GM19467 (cell line): ENCODE measurements around the gene MRM2.
A peak's percentile ranks its signal among the peaks of the same experiment; 100 is the strongest.
"Not testable (repeated sequence)": the region's sequence is repeated elsewhere in the genome, so short reads cannot be mapped to it uniquely, and the experiment has no call there.

Experiments
- ATAC-seq: cut with Tn5 transposase; IDR thresholded peaks from one replicate; pipeline ENCODE4 v1.9.1; 2021; ENCODE audit warnings: mild to moderate bottlenecking, moderate library complexity; ENCODE audit not compliant: unreplicated experiment

MRM2 gene

GRCh38 chr7:2269089-2269990 lies 27.3 kb upstream of the MRM2 start:
- not testable (repeated sequence) for ATAC-seq

DNA sequence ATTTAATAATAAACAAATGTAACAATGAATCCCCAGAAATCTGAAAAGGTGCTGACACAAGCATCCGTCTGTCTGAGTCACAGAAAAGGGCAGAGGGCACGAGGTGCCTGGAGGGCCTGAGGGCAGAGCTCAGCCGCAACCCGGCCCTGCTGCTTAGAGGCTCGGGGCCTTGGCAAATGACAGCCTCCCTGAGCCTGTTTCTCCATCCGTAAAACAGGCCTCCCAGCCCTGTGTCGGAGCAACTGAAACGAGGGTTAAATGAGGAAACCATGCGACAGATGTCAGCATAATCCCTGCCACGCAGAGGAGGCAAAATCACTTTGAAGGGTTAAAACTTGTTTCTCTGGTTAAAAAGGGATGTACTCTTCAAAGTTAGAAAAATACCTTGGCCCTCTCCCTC lies 24.9 kb upstream of the MRM2 start:
- ATAC-seq = no peak

DNA sequence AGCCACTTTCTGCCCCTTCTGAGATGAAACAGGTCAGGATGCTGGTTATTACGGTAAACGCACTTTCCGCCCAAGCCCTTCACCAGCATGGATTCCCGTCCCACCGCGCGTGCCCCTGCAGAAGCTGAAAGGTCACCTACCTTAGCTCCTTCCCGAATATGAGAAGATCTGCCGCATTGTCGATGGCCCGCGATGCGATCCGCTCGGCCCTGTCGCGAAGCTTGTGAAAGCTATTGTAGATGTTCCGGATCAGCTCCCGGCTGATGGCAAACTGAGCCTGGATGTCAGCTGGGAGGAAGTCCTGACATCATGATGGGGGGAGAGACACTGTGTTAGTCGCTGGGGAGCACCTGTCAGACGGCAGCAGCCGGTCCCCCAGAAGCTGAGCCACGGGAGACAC lies 22.2 kb upstream of the MRM2 start:
- ATAC-seq = no peak

DNA sequence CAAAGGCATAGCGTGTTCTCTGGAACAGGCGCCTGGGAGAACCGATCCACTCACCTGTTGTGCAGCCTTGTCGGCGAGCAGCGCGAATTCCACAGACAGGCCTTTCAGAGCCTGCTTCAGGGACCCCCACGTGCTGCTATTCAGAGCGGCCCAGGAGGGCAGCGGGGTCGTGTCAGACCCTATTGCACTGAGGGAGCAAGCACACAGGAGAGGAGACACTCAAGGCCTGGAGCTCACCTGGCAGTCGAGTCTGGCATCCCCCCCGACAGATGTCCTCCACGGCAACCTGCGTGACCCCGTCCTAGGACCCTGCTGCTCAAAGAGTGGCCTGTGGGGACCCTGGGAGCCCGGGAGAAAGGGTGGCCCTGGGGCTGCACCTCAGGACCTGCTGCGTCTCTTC lies 21.2 kb upstream of the MRM2 start:
- no peak for ATAC-seq

DNA sequence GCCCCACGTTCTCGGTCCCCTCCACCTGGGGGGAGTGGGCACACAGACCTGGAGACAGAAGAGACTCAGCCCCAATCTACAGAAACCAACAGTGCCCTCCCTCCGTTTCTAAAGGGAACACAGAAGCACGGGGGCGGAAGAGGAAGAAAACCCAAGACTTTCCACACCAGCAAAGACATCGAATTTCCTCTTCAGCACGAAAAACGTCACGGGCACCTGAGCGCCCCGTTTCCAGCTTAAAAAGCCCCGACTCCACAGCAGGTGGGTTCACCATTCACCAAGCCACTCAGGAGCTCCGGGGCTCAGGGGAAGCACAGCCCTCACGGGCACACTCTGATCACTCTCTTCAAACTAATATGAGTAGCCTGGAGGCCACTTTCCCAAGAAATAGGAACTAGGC lies 19.6 kb upstream of the MRM2 start:
- no peak for ATAC-seq

GRCh38 chr7:2260820-2261219 lies 18.8 kb upstream of the MRM2 start:
- no peak for ATAC-seq

GRCh38 chr7:2259480-2259879 lies 17.5 kb upstream of the MRM2 start:
- peak; percentile 15 for ATAC-seq

DNA sequence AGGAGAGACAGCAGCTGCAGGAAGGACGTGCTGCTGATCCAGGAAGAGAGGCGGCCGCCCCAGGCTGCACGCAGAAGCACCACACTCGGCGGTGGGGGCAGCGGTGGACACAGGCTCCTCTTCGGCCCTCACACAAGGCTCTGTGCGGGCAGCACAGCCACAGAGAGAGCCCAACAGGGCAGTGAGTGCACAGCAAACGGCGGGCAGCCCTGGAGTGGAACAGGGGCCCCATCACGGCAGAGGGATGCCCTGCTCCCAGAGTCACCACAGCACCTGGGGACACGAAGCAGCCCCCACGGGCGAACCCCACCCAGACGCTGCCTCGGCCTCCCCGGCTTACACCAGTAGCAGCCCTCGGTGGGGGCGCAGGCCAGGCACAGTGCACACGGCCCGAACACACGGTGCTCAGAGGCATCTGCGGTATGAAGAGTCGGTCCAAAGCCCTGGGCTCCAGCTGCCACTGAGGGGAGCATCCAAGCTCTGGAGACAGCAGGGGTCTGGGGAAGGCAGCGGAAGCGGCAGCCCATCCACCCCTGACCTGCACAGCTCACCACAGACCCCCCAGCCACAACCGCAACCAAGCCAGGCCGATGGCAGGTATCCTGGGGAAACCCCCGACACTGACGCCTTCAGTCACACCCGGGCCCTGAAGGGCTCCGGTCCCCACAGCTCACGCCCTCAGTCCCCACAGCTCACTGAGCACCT lies 16.8 kb upstream of the MRM2 start:
- peak; percentile 50 for ATAC-seq

- no peak for ATAC-seq
These were observed 15.6 kb upstream of the MRM2 start for GRCh38 chr7:2257651-2258050.

GRCh38 chr7:2257046-2257551 lies 15.1 kb upstream of the MRM2 start:
- ATAC-seq = no peak

GRCh38 chr7:2256306-2257045 lies 14.5 kb upstream of the MRM2 start:
- ATAC-seq = no peak

- no peak for ATAC-seq
These were observed 13.4 kb upstream of the MRM2 start for GRCh38 chr7:2255145-2256139.

DNA sequence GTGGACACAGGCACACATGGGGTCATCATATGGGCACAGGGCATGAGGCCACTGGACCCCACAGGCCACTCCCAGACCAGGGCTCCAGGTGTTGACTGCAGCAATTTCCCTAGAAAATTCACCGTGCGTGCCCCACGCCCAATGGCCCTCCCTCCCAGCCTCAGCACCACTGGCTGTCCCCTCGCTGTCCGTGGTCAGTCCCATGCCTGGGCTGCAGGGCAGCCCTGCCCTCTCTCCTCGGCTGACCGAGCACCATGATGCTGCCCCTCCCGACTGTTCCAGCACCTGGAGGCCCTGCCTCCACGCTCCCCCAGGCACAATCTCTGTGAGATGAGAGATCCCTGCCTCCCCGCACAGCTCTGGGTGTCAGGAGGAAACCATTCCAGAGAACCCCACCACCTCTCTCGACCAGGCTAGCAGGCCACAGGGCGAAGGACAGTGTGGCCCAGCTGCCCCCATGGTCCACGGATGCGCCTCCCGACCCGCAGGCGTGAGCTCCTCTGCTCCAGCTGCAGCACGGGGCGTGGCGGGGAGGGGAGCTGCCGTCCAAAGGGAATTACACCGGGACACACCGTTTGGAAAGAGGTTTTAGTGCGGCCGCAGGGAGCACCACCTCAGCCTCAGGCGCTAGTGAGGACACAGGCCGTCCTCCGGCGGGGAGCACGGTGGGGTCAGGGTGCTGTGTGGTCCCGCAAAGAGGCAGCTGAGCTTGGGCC lies 12.6 kb upstream of the MRM2 start:
- no peak for ATAC-seq

GRCh38 chr7:2253525-2254244 lies 11.7 kb upstream of the MRM2 start:
- ATAC-seq = no peak

GRCh38 chr7:2253021-2253420 lies 11.0 kb upstream of the MRM2 start:
- ATAC-seq = no peak

DNA sequence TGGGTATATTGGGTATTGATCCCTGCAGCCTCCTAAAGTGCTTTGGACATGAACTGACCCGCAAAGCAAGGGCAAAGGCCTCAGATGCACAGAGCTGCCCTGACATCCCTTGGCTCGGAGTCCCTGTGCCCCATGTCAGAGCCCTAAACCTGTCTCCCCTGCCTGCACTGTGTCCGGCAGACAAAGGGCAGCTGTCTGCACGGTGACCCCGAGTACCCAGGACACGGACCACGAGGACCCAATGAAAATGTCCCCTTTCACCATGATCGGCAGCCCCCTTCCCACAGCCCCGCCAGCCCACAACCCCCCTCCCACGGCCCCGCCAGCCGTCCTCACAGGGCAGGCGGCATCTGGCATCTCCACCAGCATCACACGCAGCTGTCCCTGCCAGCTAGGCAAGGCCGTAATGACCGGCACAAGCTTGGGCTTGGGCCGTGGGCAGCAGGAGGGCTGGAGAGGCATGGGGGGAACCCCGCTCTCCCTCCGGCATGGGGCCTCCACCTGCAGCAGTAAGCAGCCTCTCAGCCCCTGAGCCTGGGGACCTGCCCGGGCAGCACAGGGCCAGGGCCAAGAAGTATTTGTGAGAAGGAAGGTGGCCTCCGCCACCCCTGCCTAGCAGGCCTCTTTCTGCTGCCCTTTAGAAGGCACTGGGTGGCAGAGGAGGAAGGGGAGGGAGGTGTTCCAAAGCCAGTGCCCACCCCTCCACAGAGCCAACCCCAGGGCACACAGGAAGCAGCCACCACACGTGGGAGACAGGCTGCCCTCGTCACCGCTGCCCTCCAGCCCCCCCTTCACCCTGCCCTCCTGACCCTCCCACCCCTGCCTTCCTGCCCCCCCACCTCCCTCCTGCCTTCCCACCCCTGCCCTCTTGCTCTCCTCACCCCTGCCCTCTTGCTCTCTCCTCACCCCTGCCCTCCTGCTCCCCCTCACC lies 10.1 kb upstream of the MRM2 start:
- ATAC-seq = no peak

DNA sequence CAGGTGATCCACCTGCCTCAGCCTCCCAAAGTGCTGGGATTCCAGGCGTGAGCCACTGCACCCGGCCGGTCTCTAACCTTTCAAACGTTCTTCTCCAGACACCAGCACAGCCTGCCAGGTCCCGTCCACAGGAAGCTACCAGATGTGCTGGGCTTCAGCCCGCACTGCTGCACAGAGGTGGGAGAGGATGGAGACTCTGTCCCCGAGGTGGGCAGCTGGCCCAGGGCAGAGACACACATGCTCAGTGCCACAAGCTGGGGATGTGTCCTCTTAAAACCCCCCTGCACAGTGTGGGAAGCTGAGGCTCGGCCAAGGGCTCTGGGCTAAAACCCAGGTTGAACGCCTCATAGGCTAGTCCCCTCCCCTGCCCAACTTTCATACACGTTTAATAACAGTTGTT lies 9.4 kb upstream of the MRM2 start:
- no peak for ATAC-seq
